ENCODE results near the gene MTARC1. TPM values are rescaled to one million over a fixed set of nuclear protein-coding genes. Genes with fewer than 3 reads are reported as not detected.

The MTARC1 gene
- total RNA-seq, 1 experiment from 2014 or later, result 1.5 TPM

DNA sequence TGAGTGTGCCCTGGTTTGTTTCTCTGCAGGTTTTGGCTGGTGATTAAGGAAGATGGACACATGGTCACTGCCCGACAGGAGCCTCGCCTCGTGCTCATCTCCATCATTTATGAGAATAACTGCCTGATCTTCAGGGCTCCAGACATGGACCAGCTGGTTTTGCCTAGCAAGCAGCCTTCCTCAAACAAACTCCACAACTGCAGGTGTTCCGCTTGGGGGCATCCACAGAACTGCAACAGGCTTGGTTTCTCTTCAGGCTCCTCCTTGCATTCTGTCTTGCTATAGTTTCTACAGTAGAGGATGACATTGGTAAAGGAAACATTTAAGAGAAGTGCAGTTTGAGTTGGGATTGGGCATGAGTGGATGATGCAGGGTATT, 31.8 kb upstream of the MTARC1 start:
- Mint-ChIP-seq H3K27me3 (ENCODE audit: insufficient read depth, unreplicated experiment) (peaks cover 5% of the 10 kb centered on the region), H3K4me3 (ENCODE audit: unreplicated experiment) (no peak overlapping the region), H3K4me1 (ENCODE audit: insufficient read depth, unreplicated experiment) (no peaks in the 10 kb centered on the region), H3K9me3 (ENCODE audit: unreplicated experiment) (no peaks in the 10 kb centered on the region), H3K27ac (ENCODE audit: low read depth, unreplicated experiment) (no peak overlapping the region), H3K36me3 (ENCODE audit: insufficient read depth, unreplicated experiment) (no peaks in the 10 kb centered on the region)
- no TSS peak for BruUV-seq (replicated peaks)
- ChIA-PET CTCF (interaction anchor here (0.9 to 7.9 kb wide), 7 partner anchors 14 to 1369 kb away, joined by 3 to 95 read pairs (median 4); no protein-coding TSS in a partner anchor), POLR2A (interaction anchor here (1.0 kb wide), 1 partner anchor 9 kb away, joined by 3 read pairs; no protein-coding TSS in a partner anchor)
- DNase-seq (ENCODE audit: unreplicated experiment), result no peak
- TF ChIP-seq, protein P1, sequence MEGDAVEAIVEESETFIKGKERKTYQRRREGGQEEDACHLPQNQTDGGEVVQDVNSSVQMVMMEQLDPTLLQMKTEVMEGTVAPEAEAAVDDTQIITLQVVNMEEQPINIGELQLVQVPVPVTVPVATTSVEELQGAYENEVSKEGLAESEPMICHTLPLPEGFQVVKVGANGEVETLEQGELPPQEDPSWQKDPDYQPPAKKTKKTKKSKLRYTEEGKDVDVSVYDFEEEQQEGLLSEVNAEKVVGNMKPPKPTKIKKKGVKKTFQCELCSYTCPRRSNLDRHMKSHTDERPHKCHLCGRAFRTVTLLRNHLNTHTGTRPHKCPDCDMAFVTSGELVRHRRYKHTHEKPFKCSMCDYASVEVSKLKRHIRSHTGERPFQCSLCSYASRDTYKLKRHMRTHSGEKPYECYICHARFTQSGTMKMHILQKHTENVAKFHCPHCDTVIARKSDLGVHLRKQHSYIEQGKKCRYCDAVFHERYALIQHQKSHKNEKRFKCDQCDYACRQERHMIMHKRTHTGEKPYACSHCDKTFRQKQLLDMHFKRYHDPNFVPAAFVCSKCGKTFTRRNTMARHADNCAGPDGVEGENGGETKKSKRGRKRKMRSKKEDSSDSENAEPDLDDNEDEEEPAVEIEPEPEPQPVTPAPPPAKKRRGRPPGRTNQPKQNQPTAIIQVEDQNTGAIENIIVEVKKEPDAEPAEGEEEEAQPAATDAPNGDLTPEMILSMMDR (IDR thresholded peaks at IDR 0.05; ENCODE audit: unreplicated experiment), result no peak
- intact Hi-C loops (cut with micrococcal nuclease), result no loop called here

DNA sequence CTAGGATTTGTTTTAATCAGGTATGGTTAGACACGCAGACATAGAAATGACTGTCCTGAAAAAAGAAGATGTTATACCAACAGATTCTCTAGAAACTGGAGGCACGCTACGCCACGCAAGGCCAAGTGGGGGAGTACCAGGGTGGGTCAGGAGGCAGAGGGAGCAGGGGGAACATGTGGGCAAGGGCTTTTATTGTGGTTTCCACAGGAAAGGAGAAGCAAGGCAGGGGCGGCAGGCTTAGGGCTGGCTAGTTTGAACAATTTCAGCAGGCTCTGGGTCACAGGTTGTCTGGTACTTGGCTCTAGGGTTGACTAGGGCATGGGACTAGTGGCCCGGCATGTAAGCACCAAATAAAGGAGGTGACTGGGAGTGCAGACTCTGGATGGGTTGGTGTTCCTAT, 31.4 kb upstream of the MTARC1 start:
- CTCF ChIA-PET, result interaction anchor here (4.6 to 7.9 kb wide), 2 partner anchors 20 to 21 kb away, joined by 31 to 95 read pairs; no protein-coding TSS in a partner anchor

GRCh38 chr1:220757441-220757840, 29.3 kb upstream of the MTARC1 start:
- POLR2A ChIA-PET, result interaction anchor here (2.1 kb wide), 1 partner anchor 9 kb away, joined by 7 read pairs; the partner anchor contains the start of gene MTARC2
- BruUV-seq (replicated peaks), result no TSS peak

More for the DNA sequence above, 31.4 kb upstream of the MTARC1 start:
- BruUV-seq (replicated peaks), result no TSS peak
- H3K36me3 Mint-ChIP-seq (ENCODE audit: insufficient read depth, unreplicated experiment), result no peaks in the 10 kb centered on the region
- H3K4me3 Mint-ChIP-seq (ENCODE audit: unreplicated experiment), result no peak overlapping the region
- peaks cover 6% of the 10 kb centered on the region for H3K27me3 Mint-ChIP-seq (ENCODE audit: insufficient read depth, unreplicated experiment)
- intact Hi-C loops (cut with micrococcal nuclease), result no loop called here
- DNase-seq (ENCODE audit: unreplicated experiment), result no peak
- H3K9me3 Mint-ChIP-seq (ENCODE audit: unreplicated experiment), result no peaks in the 10 kb centered on the region
- H3K4me1 Mint-ChIP-seq (ENCODE audit: insufficient read depth, unreplicated experiment), result no peaks in the 10 kb centered on the region
- H3K27ac Mint-ChIP-seq (ENCODE audit: low read depth, unreplicated experiment), result no peak overlapping the region
- POLR2A ChIA-PET, result no interaction called here
- TF ChIP-seq, protein P1 (IDR thresholded peaks at IDR 0.05; ENCODE audit: unreplicated experiment), result no peak

GRCh38 chr1:220759147-220759546, 27.6 kb upstream of the MTARC1 start:
- Mint-ChIP-seq H3K36me3 (ENCODE audit: insufficient read depth, unreplicated experiment) (no peaks in the 10 kb centered on the region), H3K27ac (ENCODE audit: low read depth, unreplicated experiment) (no peak overlapping the region), H3K27me3 (ENCODE audit: insufficient read depth, unreplicated experiment) (peaks cover 6% of the 10 kb centered on the region), H3K4me1 (ENCODE audit: insufficient read depth, unreplicated experiment) (no peaks in the 10 kb centered on the region), H3K9me3 (ENCODE audit: unreplicated experiment) (no peaks in the 10 kb centered on the region), H3K4me3 (ENCODE audit: unreplicated experiment) (no peak overlapping the region)
- ChIA-PET POLR2A (interaction anchor here (1.5 kb wide), 1 partner anchor 12 kb away, joined by 8 read pairs; the partner anchor contains the start of gene MTARC2), CTCF (interaction anchor here (0.7 to 7.9 kb wide), 4 partner anchors 10 to 478 kb away, joined by 3 to 95 read pairs (median 20); no protein-coding TSS in a partner anchor)
- TF ChIP-seq, protein P1 (IDR thresholded peaks at IDR 0.05; ENCODE audit: unreplicated experiment), result no peak
- no TSS peak for BruUV-seq (replicated peaks)
- no peak for DNase-seq (ENCODE audit: unreplicated experiment)
- intact Hi-C loops (cut with micrococcal nuclease), result no loop called here

More at GRCh38 chr1:220757441-220757840, 29.3 kb upstream of the MTARC1 start:
- CTCF ChIA-PET, result interaction anchor here (0.6 to 7.9 kb wide), 7 partner anchors 15 to 539 kb away, joined by 3 to 95 read pairs (median 4); no protein-coding TSS in a partner anchor
- no peak for DNase-seq (ENCODE audit: unreplicated experiment)
- no peaks in the 10 kb centered on the region for H3K9me3 Mint-ChIP-seq (ENCODE audit: unreplicated experiment)
- no peaks in the 10 kb centered on the region for H3K36me3 Mint-ChIP-seq (ENCODE audit: insufficient read depth, unreplicated experiment)
- intact Hi-C loops (cut with micrococcal nuclease), result no loop called here
- TF ChIP-seq, protein P1 (IDR thresholded peaks at IDR 0.05; ENCODE audit: unreplicated experiment), result no peak
- peaks cover 6% of the 10 kb centered on the region for H3K27me3 Mint-ChIP-seq (ENCODE audit: insufficient read depth, unreplicated experiment)
- H3K27ac Mint-ChIP-seq (ENCODE audit: low read depth, unreplicated experiment), result no peak overlapping the region
- H3K4me3 Mint-ChIP-seq (ENCODE audit: unreplicated experiment), result no peak overlapping the region
- H3K4me1 Mint-ChIP-seq (ENCODE audit: insufficient read depth, unreplicated experiment), result no peaks in the 10 kb centered on the region

Measured in MCF 10A (cell line).